K562 (cell line): Measurements from ENCODE around the gene KRT33B. TPM values are rescaled to one million over a fixed set of nuclear protein-coding genes. Genes with fewer than 3 reads are reported as not detected.

Source experiments
- ATAC-seq: fragments of 200-7000 bp; cut with Tn5 transposase; 3 replicates; pipeline ENCODE4 v1.9.1; 2020; ENCODE audit warnings: moderate library complexity
- BruUV-seq: library from RNA; stranded (reverse); fragments of 400-500 nt; replicated peaks from 2 replicates; lab custom pipeline; 2021; lab: Mats Ljungman, UMichigan
- CTCF ChIA-PET: fragments of 300-600 bp; formaldehyde crosslinking; extraction: SDS; loops from one replicate; lab custom pipeline; 2021; ENCODE audit warnings: low intra/inter-chr PET ratio; lab: Yijun Ruan, JAX
- POLR2A ChIA-PET: fragments of 300-600, 350-650 bp; sonication (Branson Sonifier 250); formaldehyde crosslinking; extraction: SDS; loops from one replicate; lab custom pipeline; 2021; ENCODE audit warnings: antibody characterized with exemption, inconsistent platforms; lab: Yijun Ruan, JAX
- DNase-seq, 4 experiments: peaks; one replicate each; pipeline versions ENCODE4 v3.0.0 to v3.0.0-alpha.2; 2011 to 2018; ENCODE audit warnings: low spot score in 3 of 4, mixed read lengths in 3 of 4; ENCODE audit errors: extremely low read depth in 1 of 4
- FAIRE-seq: peaks from 2 replicates; lab custom pipeline; 2011; peaks lifted over from hg19 to GRCh38; lab: Jason Lieb, UNC
- H2AFZ ChIP-seq: 2 replicates; pipeline ENCODE4 v1.6.0; 2011; ENCODE audit warnings: low read depth, low read length, control low read depth, inconsistent platforms
- H3K27ac ChIP-seq: fragments of 200-600 bp; 3 replicates; pipeline ENCODE4 v1.8.0; 2011; ENCODE audit warnings: low read depth, mild to moderate bottlenecking, control low read depth, inconsistent platforms, low read length, moderate library complexity, mixed read lengths; ENCODE audit errors: extremely low read depth
- H3K27me3 ChIP-seq, 2 experiments: fragments of 300-600 bp in 1 of 2; 2 replicates in 1 of 2; 3 replicates in 1 of 2; pipeline versions ENCODE4 v1.6.0 to v1.8.0; 2011; ENCODE audit warnings: inconsistent platforms in 2 of 2, low read length in 2 of 2, mild to moderate bottlenecking in 1 of 2, mixed read lengths in 1 of 2, moderate library complexity in 1 of 2; ENCODE audit not compliant: control insufficient read depth in 2 of 2, insufficient read depth in 2 of 2
- H3K36me3 ChIP-seq: fragments of 300-600 bp; 3 replicates; pipeline ENCODE4 v1.8.0; 2011; ENCODE audit warnings: mild to moderate bottlenecking, low read length, inconsistent platforms; ENCODE audit not compliant: control insufficient read depth, insufficient read depth
- H3K4me1 ChIP-seq, 2 experiments: fragments of 200-600 bp in 1 of 2; replicated peaks in 1 of 2; 2 replicates in 1 of 2; 3 replicates in 1 of 2; pipeline versions ENCODE4 v1.5.1 to v1.8.0; 2011; ENCODE audit warnings: inconsistent platforms in 2 of 2, low read length in 2 of 2, mild to moderate bottlenecking in 1 of 2, mixed read lengths in 1 of 2, moderate library complexity in 1 of 2; ENCODE audit not compliant: control insufficient read depth in 2 of 2, insufficient read depth in 2 of 2
- H3K4me2 ChIP-seq: 2 replicates; pipeline ENCODE4 v1.6.1; 2011; ENCODE audit warnings: low read length, control low read depth, inconsistent platforms, mixed read lengths; ENCODE audit not compliant: insufficient read depth
- H3K4me3 ChIP-seq: fragments of 200-600 bp; sonication (generic), shearing (Covaris generic); 2 replicates; pipeline ENCODE4 v1.5.1; 2016; ENCODE audit warnings: control low read depth, inconsistent platforms
- H3K79me2 ChIP-seq: fragments of 200-600 bp; 3 replicates; pipeline ENCODE4 v1.8.0; 2011; ENCODE audit warnings: low read length, inconsistent platforms; ENCODE audit not compliant: control insufficient read depth, insufficient read depth
- H3K9ac ChIP-seq, 2 experiments: 2 replicates each; pipeline versions ENCODE4 v1.6.0 to v1.6.1; 2011; ENCODE audit warnings: low read depth in 2 of 2, low read length in 2 of 2, control low read depth in 1 of 2, inconsistent platforms in 1 of 2, mild to moderate bottlenecking in 1 of 2, mixed read lengths in 1 of 2; ENCODE audit not compliant: insufficient read depth in 1 of 2
- H3K9me1 ChIP-seq: one replicate; pipeline ENCODE4 v1.6.0; 2011; ENCODE audit warnings: inconsistent platforms, mild to moderate bottlenecking, low read length, moderate library complexity; ENCODE audit not compliant: control insufficient read depth, insufficient read depth
- H3K9me3 ChIP-seq: replicated peaks from 2 replicates; pipeline ENCODE4 v1.5.1; 2011; ENCODE audit warnings: low read depth, low read length, inconsistent platforms; ENCODE audit not compliant: control insufficient read depth, insufficient read depth
- H4K20me1 ChIP-seq: replicated peaks from 2 replicates; pipeline ENCODE4 v1.6.1; 2011; ENCODE audit warnings: low read length, inconsistent platforms, mixed read lengths; ENCODE audit not compliant: control insufficient read depth, insufficient read depth
- BHLHE40 ChIP-seq: IDR thresholded peaks from 2 replicates; pipeline ENCODE4 v1.6.1; 2011; ENCODE audit warnings: low read length, improper control_type of control experiment
- BRF1 ChIP-seq: IDR thresholded peaks from 3 replicates; pipeline ENCODE4 v1.6.1; 2011; ENCODE audit warnings: borderline replicate concordance, mild to moderate bottlenecking; ENCODE audit not compliant: insufficient read length; ENCODE audit errors: extremely low read depth
- CAMTA2 ChIP-seq: fragments of 250-450 bp; sonication (Bioruptor Pico); conservative IDR thresholded peaks from 2 replicates; pipeline ENCODE4 v1.5.1; 2022
- CBFA2T2 ChIP-seq: fragments of 450-650 bp; conservative IDR thresholded peaks from 2 replicates; pipeline ENCODE4 v1.6.1; 2017; ENCODE audit warnings: mild to moderate bottlenecking
- CBFB ChIP-seq: sonication (generic); formaldehyde crosslinking; IDR thresholded peaks from 2 replicates; pipeline ENCODE4 v1.4.0; 2020; ENCODE audit warnings: mild to moderate bottlenecking, missing genetic modification reagents
- CREB3 ChIP-seq: fragments of 450-650 bp; conservative IDR thresholded peaks from 2 replicates; pipeline ENCODE4 v1.6.1; 2016; ENCODE audit warnings: missing genetic modification characterization, low read depth, mild to moderate bottlenecking, missing compliant biosample characterization, moderate library complexity
- HMGN3 ChIP-seq: IDR thresholded peaks from 2 replicates; pipeline ENCODE4 v1.6.1; 2011; ENCODE audit warnings: borderline replicate concordance, low read depth, mild to moderate bottlenecking, mixed read lengths, low read length; ENCODE audit not compliant: insufficient read length; ENCODE audit errors: extremely low read depth
- LARP7 ChIP-seq: fragments of 450-650 bp; IDR thresholded peaks from 2 replicates; pipeline ENCODE4 v1.6.1; 2016
- MAZ ChIP-seq, 2 experiments: fragments of 450-650 bp in 1 of 2; sonication (generic) in 1 of 2; formaldehyde crosslinking; IDR thresholded peaks in 1 of 2; conservative IDR thresholded peaks in 1 of 2; 2 replicates each; pipeline versions ENCODE4 v1.4.0 to v1.5.0; 2020; ENCODE audit warnings: mild to moderate bottlenecking in 1 of 2, missing genetic modification reagents in 1 of 2
- MEF2D ChIP-seq: conservative IDR thresholded peaks from 2 replicates; pipeline ENCODE4 v1.6.1; 2016; ENCODE audit warnings: low read depth, missing genetic modification characterization, missing compliant biosample characterization
- MLX ChIP-seq, 2 experiments: fragments of 450-650 bp in 1 of 2; sonication (generic) in 1 of 2; formaldehyde crosslinking; conservative IDR thresholded peaks; 2 replicates each; pipeline versions ENCODE4 v1.4.0 to v1.8.1; 2020 to 2022; ENCODE audit warnings: mild to moderate bottlenecking in 1 of 2, missing genetic modification reagents in 1 of 2
- NCOA4 ChIP-seq: fragments of 450-650 bp; IDR thresholded peaks from 2 replicates; pipeline ENCODE4 v1.6.1; 2018; ENCODE audit warnings: mild to moderate bottlenecking; ENCODE audit not compliant: partially characterized antibody
- NELFE ChIP-seq: IDR thresholded peaks from 2 replicates; pipeline ENCODE4 v1.6.1; 2011; ENCODE audit warnings: mild to moderate bottlenecking; ENCODE audit not compliant: insufficient read depth, insufficient read length
- NFRKB ChIP-seq: fragments of 450-650 bp; IDR thresholded peaks from 2 replicates; pipeline ENCODE4 v1.6.1; 2016; ENCODE audit warnings: low read depth
- RBFOX2 ChIP-seq: fragments of 200-400 bp; formaldehyde crosslinking; IDR thresholded peaks from 2 replicates; pipeline ENCODE4 v1.6.1; 2017; ENCODE audit warnings: low read depth, mild to moderate bottlenecking, low read length, moderate library complexity
- RBM22 ChIP-seq: fragments of 200-400 bp; formaldehyde crosslinking; IDR thresholded peaks from 2 replicates; pipeline ENCODE4 v1.6.1; 2018; ENCODE audit warnings: low read length, low read depth; ENCODE audit not compliant: poor library complexity, severe bottlenecking
- ZNF133 ChIP-seq: fragments of 250-450 bp; sonication (Bioruptor Pico); IDR thresholded peaks from 2 replicates; pipeline ENCODE4 v1.4.0; 2020; ENCODE audit warnings: mild to moderate bottlenecking
- ZNF583 ChIP-seq: fragments of 250-450 bp; sonication (Bioruptor Pico); IDR thresholded peaks from 2 replicates; pipeline ENCODE4 v1.4.0; 2020
- ZNF639 ChIP-seq, 2 experiments: fragments of 200-800 bp in 1 of 2; sonication (Bioruptor generic) in 1 of 2; sonication (generic) in 1 of 2; formaldehyde crosslinking in 1 of 2; IDR thresholded peaks in 1 of 2; conservative IDR thresholded peaks in 1 of 2; 2 replicates each; pipeline versions ENCODE4 v1.5.0 to v1.6.1; 2016 to 2020; ENCODE audit warnings: missing compliant biosample characterization in 1 of 2, missing genetic modification characterization in 1 of 2, missing genetic modification reagents in 1 of 2
- WGBS: fragments of 100-300 bp; shearing (Covaris generic); methylation state at CpG from one replicate; pipeline ENCODE4 v1.1.6; 2016; ENCODE audit warnings: low coverage, mixed read lengths; ENCODE audit not compliant: insufficient coverage; ENCODE audit errors: missing lambda C conversion rate; 5-methylcytosine and 5-hydroxymethylcytosine counted together
- in situ Hi-C: fragments of 300-500 bp; cut with MboI; formaldehyde crosslinking; loops from 4 replicates; pipeline ENCODE4 v1.15.0; 2018; ENCODE audit warnings: inconsistent platforms, mixed read lengths
- intact Hi-C: fragments of 100-400 bp; cut with micrococcal nuclease; formaldehyde crosslinking; loops from 2 replicates; pipeline ENCODE4 v1.14.2; 2022
- polyA plus RNA-seq, 8 experiments: library from polyadenylated mRNA; depleted of rRNA in 4 of 8; stranded (reverse) in 5 of 8; unstranded in 3 of 8; fragments of >200 nt; fragmentation: Nextera tagmentation in 2 of 8; fragmentation: Illumina TruSeq in 1 of 8; extraction: Ambion mirVana in 2 of 8; extraction: Trizol in 1 of 8; gene quantifications; 2 replicates each; pipeline versions ENCODE4 v1.2.1 to v1.2.3, GENCODE V29; 2011 to 2014; ENCODE audit warnings: inconsistent platforms in 1 of 8, missing spikeins in 1 of 8
- total RNA-seq, 7 experiments: library from RNA; depleted of rRNA in 6 of 7; stranded (reverse); fragments of >200 nt in 6 of 7; fragmentation: Illumina TruSeq in 2 of 7; extraction: Trizol in 2 of 7; gene quantifications; 2 replicates each; pipeline versions ENCODE4 v1.2.1 to v1.2.3, GENCODE V29; 2011 to 2021; ENCODE audit warnings: low replicate concordance in 1 of 7

The KRT33B gene
- total and polyA plus RNA-seq, 9 of the 15 experiments (the other 6 are each of a cell fraction or from before 2014, with no cell fraction given): not detected

GRCh38 chr17:41328207-41328606 lies 41.4 kb downstream of the KRT33B start:
- H3K9ac ChIP-seq: no peak overlapping the region
- in situ Hi-C loops: no loop called here
- no peak for FAIRE-seq
- H3K79me2 ChIP-seq: no peaks in the 10 kb centered on the region
- no peaks in the 10 kb centered on the region for H3K36me3 ChIP-seq
- BruUV-seq: no TSS peak
- CTCF ChIA-PET: no interaction called here
- WGBS: 3% methylated on average over 7 of the region's 7 CpGs
- TF ChIP-seq BHLHE40: no peak
- no peak for TF ChIP-seq CREB3
- TF ChIP-seq BRF1: no peak
- TF ChIP-seq MLX (CRISPR knock-in tag; conservative IDR thresholded peaks at IDR 0.05): no peak
- TF ChIP-seq NELFE: no peak
- no peak for TF ChIP-seq RBM22
- no peak for TF ChIP-seq CBFB (CRISPR knock-in tag)
- no peak for TF ChIP-seq ZNF133 (CRISPR knock-in tag)
- no peak for TF ChIP-seq HMGN3
- TF ChIP-seq MEF2D (tag): no peak
- no peak for TF ChIP-seq NFRKB
- no peak for TF ChIP-seq CAMTA2 (CRISPR knock-in tag)
- TF ChIP-seq CBFA2T2: no peak
- TF ChIP-seq ZNF639 (CRISPR knock-in tag; conservative IDR thresholded peaks at IDR 0.05 in 1 of 2, IDR thresholded peaks at IDR 0.05 in 1 of 2): no peak
- no peak for TF ChIP-seq MAZ (CRISPR knock-in tag; conservative IDR thresholded peaks at IDR 0.05 in 1 of 2, IDR thresholded peaks at IDR 0.05 in 1 of 2)
- TF ChIP-seq ZNF583 (CRISPR knock-in tag): no peak
- no peak for TF ChIP-seq LARP7
- no peak for TF ChIP-seq RBFOX2
- no peak for TF ChIP-seq NCOA4
- TF ChIP-seq, all 486 proteins: peak for 0
- H3K9me1 ChIP-seq: no peaks in the 10 kb centered on the region
- ATAC-seq (no peak), DNase-seq (no peak)
- H3K4me2 ChIP-seq: no peak overlapping the region
- no peak overlapping the region for H2AFZ ChIP-seq
- H3K4me3 ChIP-seq: no peak overlapping the region
- POLR2A ChIA-PET: interaction anchor here (0.6 kb wide), 1 partner anchor 182 kb away, joined by 3 read pairs; no protein-coding TSS in a partner anchor
- intact Hi-C loops: loop anchor here (5.0 kb wide), 1 partner anchor 421 kb away; no protein-coding TSS in a partner anchor
- no peaks in the 10 kb centered on the region; the same call in 1 of the 2 replicates for H4K20me1 ChIP-seq
- no peaks in the 10 kb centered on the region for H3K4me1 ChIP-seq
- H3K9me3 ChIP-seq: no peaks in the 10 kb centered on the region
- no peak overlapping the region for H3K27ac ChIP-seq
- peaks cover 0 to 9% of the 10 kb centered on the region in 2 experiments; a peak in 1 of 5 replicates for H3K27me3 ChIP-seq
